ENCODE results near the gene CSNK1D.
A peak's percentile ranks its signal among the peaks of the same experiment; 100 is the strongest.

Gene CSNK1D

GRCh38 chr17:82249896-82250581, 23.5 kb downstream of the CSNK1D start:
- DNase-seq, result no peak

- DNase-seq, result no peak
These were observed 24.5 kb downstream of the CSNK1D start for GRCh38 chr17:82248815-82249674.

GRCh38 chr17:82247856-82248671, 25.4 kb downstream of the CSNK1D start:
- no peak for DNase-seq

- no peak for DNase-seq
These were observed 26.2 kb downstream of the CSNK1D start for GRCh38 chr17:82247182-82247823.

GRCh38 chr17:82246365-82247181, 26.9 kb downstream of the CSNK1D start:
- DNase-seq, result no peak

GRCh38 chr17:82246040-82246364, 27.5 kb downstream of the CSNK1D start:
- no peak for DNase-seq

GRCh38 chr17:82245134-82246039, 28.1 kb downstream of the CSNK1D start:
- DNase-seq, result no peak

GRCh38 chr17:82244413-82245133, 28.9 kb downstream of the CSNK1D start:
- no peak for DNase-seq

- DNase-seq, result no peak
These were observed 29.7 kb downstream of the CSNK1D start for GRCh38 chr17:82243648-82244412.

GRCh38 chr17:82242977-82243647, 30.4 kb downstream of the CSNK1D start:
- peak; percentile 88 for DNase-seq

GRCh38 chr17:82242698-82242976, 30.9 kb downstream of the CSNK1D start:
- no peak for DNase-seq

- no peak for DNase-seq
These were observed 31.4 kb downstream of the CSNK1D start for GRCh38 chr17:82241926-82242697.

- no peak for DNase-seq
These were observed 32.1 kb downstream of the CSNK1D start for GRCh38 chr17:82241183-82241925.

GRCh38 chr17:82240506-82241182, 32.9 kb downstream of the CSNK1D start:
- no peak for DNase-seq

- no peak for DNase-seq
These were observed 33.5 kb downstream of the CSNK1D start for GRCh38 chr17:82239926-82240505.

GRCh38 chr17:82239401-82239925, 34.0 kb downstream of the CSNK1D start:
- DNase-seq, result no peak

Measured in right forelimb (tissue), 1 donor.